ENCODE measurements around the gene PIP4K2B.
A peak's percentile ranks its signal among the peaks of the same experiment; 100 is the strongest.

Gene PIP4K2B

GRCh38 chr17:38746004-38746848, 53.1 kb downstream of the PIP4K2B start:
- DNase-seq (ENCODE audit: low read depth in 2 of 2), result no peak

GRCh38 chr17:38745545-38745944, 53.8 kb downstream of the PIP4K2B start:
- no peak for DNase-seq (ENCODE audit: low read depth in 2 of 2)

- no peak for DNase-seq (ENCODE audit: low read depth in 2 of 2)
These were observed 55.7 kb downstream of the PIP4K2B start for GRCh38 chr17:38743556-38744171.

- DNase-seq (ENCODE audit: low read depth in 2 of 2), result no peak
These were observed 56.7 kb downstream of the PIP4K2B start for GRCh38 chr17:38742411-38743308.

- DNase-seq (ENCODE audit: low read depth in 2 of 2), result no peak
These were observed 57.4 kb downstream of the PIP4K2B start for GRCh38 chr17:38741921-38742410.

- no peak for DNase-seq (ENCODE audit: low read depth in 2 of 2)
These were observed 57.9 kb downstream of the PIP4K2B start for GRCh38 chr17:38741461-38741860.

GRCh38 chr17:38740806-38741205, 58.5 kb downstream of the PIP4K2B start:
- DNase-seq (ENCODE audit: low read depth in 2 of 2), result no peak

- no peak for DNase-seq (ENCODE audit: low read depth in 2 of 2)
These were observed 59.3 kb downstream of the PIP4K2B start for GRCh38 chr17:38740044-38740443.

- no peak for DNase-seq (ENCODE audit: low read depth in 2 of 2)
These were observed 60.1 kb downstream of the PIP4K2B start for GRCh38 chr17:38739305-38739704.

- no peak for DNase-seq (ENCODE audit: low read depth in 2 of 2)
These were observed 60.7 kb downstream of the PIP4K2B start for GRCh38 chr17:38738686-38739085.

- no peak for DNase-seq (ENCODE audit: low read depth in 2 of 2)
These were observed 61.2 kb downstream of the PIP4K2B start for GRCh38 chr17:38738007-38738662.

- peak; percentile 69 to 74 for DNase-seq (ENCODE audit: low read depth in 2 of 2)
These were observed 64.0 kb downstream of the PIP4K2B start for GRCh38 chr17:38735161-38735997.

- DNase-seq (ENCODE audit: low read depth in 2 of 2), result no peak
These were observed 65.1 kb downstream of the PIP4K2B start for GRCh38 chr17:38733982-38734973.

- no peak for DNase-seq (ENCODE audit: low read depth in 2 of 2)
These were observed 65.9 kb downstream of the PIP4K2B start for GRCh38 chr17:38733282-38733981.

GRCh38 chr17:38732376-38733281, 66.7 kb downstream of the PIP4K2B start:
- no peak for DNase-seq (ENCODE audit: low read depth in 2 of 2)

- no peak for DNase-seq (ENCODE audit: low read depth in 2 of 2)
These were observed 67.6 kb downstream of the PIP4K2B start for GRCh38 chr17:38731526-38732294.

Data from activated CD4-positive, alpha-beta T cell treated with anti-CD3 and anti-CD28 coated beads for 24 hours (primary cell).